ENCODE measurements around the gene SLC17A9.

GRCh38 chr20:62987114-62987513 is 34.6 kb downstream of the SLC17A9 start:
- TF ChIP-seq CTCF (IDR thresholded peaks at IDR 0.05) (no peak), EZH2 (IDR thresholded peaks at IDR 0.05; ENCODE audit: borderline replicate concordance, insufficient read depth, low read depth, low read length, poor library complexity, severe bottlenecking) (no peak)

Data from B cell (primary cell).